Suprapubic skin (tissue), 4 donors: Measurements from ENCODE around the gene RTN4IP1. TPM values are rescaled to one million over a fixed set of nuclear protein-coding genes. Genes with fewer than 3 reads are reported as not detected.
A peak's percentile ranks its signal among the peaks of the same experiment; 100 is the strongest.

ENCODE experiments used
- DNase-seq, 2 donors: peaks; one replicate each; pipeline ENCODE4 v3.0.0-alpha.2; 2019; ENCODE audit warnings: low spot score in 2 of 2
- H3K27ac ChIP-seq: fragments of 200-600 bp; sonication (generic); one replicate; pipeline ENCODE4 v1.5.1; 2019
- H3K27me3 ChIP-seq: fragments of 200-600 bp; sonication (generic); one replicate; pipeline ENCODE4 v1.5.1; 2019
- H3K36me3 ChIP-seq: fragments of 200-600 bp; sonication (generic); one replicate; pipeline ENCODE4 v1.5.1; 2019
- H3K4me1 ChIP-seq: fragments of 200-600 bp; sonication (generic); one replicate; pipeline ENCODE4 v1.5.1; 2019
- H3K4me3 ChIP-seq: fragments of 200-600 bp; sonication (generic); one replicate; pipeline ENCODE4 v1.5.1; 2019; ENCODE audit warnings: mild to moderate bottlenecking
- H3K9me3 ChIP-seq: fragments of 200-600 bp; sonication (generic); one replicate; pipeline ENCODE4 v1.5.1; 2019
- EP300 ChIP-seq: sonication (generic); formaldehyde crosslinking; IDR thresholded peaks from one replicate; pipeline ENCODE4 v1.6.1; 2017; ENCODE audit warnings: antibody characterized with exemption
- POLR2A ChIP-seq, 2 donors: fragments of 450-650 bp; IDR thresholded peaks; one replicate each; pipeline ENCODE4 v1.6.1; 2017; ENCODE audit warnings: antibody characterized with exemption in 2 of 2, mild to moderate bottlenecking in 2 of 2, moderate library complexity in 2 of 2
- POLR2AphosphoS5 ChIP-seq, 3 donors: sonication (generic); formaldehyde crosslinking; IDR thresholded peaks; one replicate each; pipeline ENCODE4 v1.6.1; 2017; ENCODE audit warnings: antibody characterized with exemption in 3 of 3
- WGBS: methylation state at CpG from one replicate; pipeline ENCODE4 v1.1.5; 2018; 5-methylcytosine and 5-hydroxymethylcytosine counted together
- total RNA-seq, 4 donors: library from RNA; depleted of rRNA; stranded (reverse); fragments of >200 nt; gene quantifications; one replicate each; pipeline ENCODE4 v1.1.0, GENCODE V29; 2016
- TF ChIP-seq, protein P1 (sequence below), 2 donors: fragments of 200-600 bp in 1 of 2; fragments of 450-650 bp in 1 of 2; sonication (generic) in 1 of 2; IDR thresholded peaks; one replicate each; pipeline ENCODE4 v1.5.1; 2016 to 2019; ENCODE audit warnings: antibody characterized with exemption in 2 of 2, mild to moderate bottlenecking in 1 of 2, moderate library complexity in 1 of 2

The RTN4IP1 gene
- total RNA-seq, 4 donors from 2014 or later = 1.8 to 5.3 (median 3.3) TPM

DNA sequence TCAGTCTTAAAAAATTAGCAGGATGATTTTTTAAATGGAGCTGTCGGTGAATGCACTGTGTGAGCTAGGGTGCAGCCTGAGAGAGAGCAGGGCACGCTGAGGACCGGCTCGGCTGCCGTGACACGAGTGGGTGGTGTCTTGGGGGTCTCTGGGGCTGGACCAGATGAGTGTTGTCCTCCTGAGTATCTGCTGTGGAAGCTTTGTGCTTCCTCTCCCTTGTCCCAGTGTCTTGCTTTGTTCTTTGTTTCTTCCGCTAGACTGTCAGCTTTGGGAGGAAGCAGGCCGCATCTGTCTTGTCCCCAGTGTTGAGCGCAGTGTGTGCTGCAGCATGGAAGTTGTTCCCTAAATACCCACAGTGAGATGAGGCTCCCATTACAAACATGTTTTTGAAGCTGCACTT lies 89.4 kb downstream of the RTN4IP1 start:
- Histone ChIP-seq H3K27me3 (no peaks in the 10 kb centered on the region), H3K4me3 (no peak overlapping the region), H3K4me1 (peaks cover 3% of the 10 kb centered on the region), H3K36me3 (peaks cover 3% of the 10 kb centered on the region), H3K27ac (peak overlapping the region; percentile 4), H3K9me3 (no peaks in the 10 kb centered on the region)
- no peak for DNase-seq
- 85% methylated on average over 9 of the region's 9 CpGs for WGBS
- TF ChIP-seq POLR2AphosphoS5 (IDR thresholded peaks at IDR 0.05) (no peak), EP300 (no peak), POLR2A (IDR thresholded peaks at IDR 0.05) (no peak)
- TF ChIP-seq, protein P1, sequence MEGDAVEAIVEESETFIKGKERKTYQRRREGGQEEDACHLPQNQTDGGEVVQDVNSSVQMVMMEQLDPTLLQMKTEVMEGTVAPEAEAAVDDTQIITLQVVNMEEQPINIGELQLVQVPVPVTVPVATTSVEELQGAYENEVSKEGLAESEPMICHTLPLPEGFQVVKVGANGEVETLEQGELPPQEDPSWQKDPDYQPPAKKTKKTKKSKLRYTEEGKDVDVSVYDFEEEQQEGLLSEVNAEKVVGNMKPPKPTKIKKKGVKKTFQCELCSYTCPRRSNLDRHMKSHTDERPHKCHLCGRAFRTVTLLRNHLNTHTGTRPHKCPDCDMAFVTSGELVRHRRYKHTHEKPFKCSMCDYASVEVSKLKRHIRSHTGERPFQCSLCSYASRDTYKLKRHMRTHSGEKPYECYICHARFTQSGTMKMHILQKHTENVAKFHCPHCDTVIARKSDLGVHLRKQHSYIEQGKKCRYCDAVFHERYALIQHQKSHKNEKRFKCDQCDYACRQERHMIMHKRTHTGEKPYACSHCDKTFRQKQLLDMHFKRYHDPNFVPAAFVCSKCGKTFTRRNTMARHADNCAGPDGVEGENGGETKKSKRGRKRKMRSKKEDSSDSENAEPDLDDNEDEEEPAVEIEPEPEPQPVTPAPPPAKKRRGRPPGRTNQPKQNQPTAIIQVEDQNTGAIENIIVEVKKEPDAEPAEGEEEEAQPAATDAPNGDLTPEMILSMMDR (IDR thresholded peaks at IDR 0.05) = no peak

DNA sequence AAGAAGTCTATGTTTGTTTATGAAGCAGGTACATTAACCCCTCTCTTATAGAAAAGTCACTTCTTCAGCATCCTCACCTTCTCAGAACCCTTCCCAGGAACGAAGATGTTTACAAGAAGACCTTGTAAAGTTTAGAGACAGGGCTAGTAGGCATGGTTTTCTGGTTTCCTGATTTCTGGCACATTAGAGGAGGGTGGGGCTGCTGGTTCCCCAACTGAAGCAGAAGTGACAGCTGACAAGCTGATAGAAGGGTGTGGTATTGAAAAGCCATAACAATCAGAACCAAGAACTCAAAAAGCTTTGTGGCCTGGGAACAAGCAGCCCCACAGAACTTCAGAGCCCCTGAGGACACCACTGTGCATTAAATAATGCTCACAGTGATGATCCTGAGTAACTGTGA lies 91.2 kb downstream of the RTN4IP1 start:
- H3K9me3 ChIP-seq = no peaks in the 10 kb centered on the region
- H3K27ac ChIP-seq = no peak overlapping the region
- H3K36me3 ChIP-seq = peaks cover 9% of the 10 kb centered on the region
- TF ChIP-seq POLR2AphosphoS5 (IDR thresholded peaks at IDR 0.05) (no peak), EP300 (no peak), POLR2A (IDR thresholded peaks at IDR 0.05) (no peak)
- TF ChIP-seq, protein P1 (IDR thresholded peaks at IDR 0.05) = no peak
- no peak for DNase-seq
- H3K4me1 ChIP-seq = peaks cover 3% of the 10 kb centered on the region
- no peaks in the 10 kb centered on the region for H3K27me3 ChIP-seq
- WGBS = 50% methylated on average over 1 of the region's 1 CpG
- H3K4me3 ChIP-seq = no peak overlapping the region

GRCh38 chr6:106537662-106538061 lies 91.6 kb downstream of the RTN4IP1 start:
- Histone ChIP-seq H3K27ac (no peak overlapping the region), H3K4me1 (peaks cover 3% of the 10 kb centered on the region), H3K4me3 (no peak overlapping the region), H3K36me3 (peaks cover 12% of the 10 kb centered on the region), H3K27me3 (no peaks in the 10 kb centered on the region), H3K9me3 (no peaks in the 10 kb centered on the region)
- TF ChIP-seq, protein P1 (IDR thresholded peaks at IDR 0.05) = no peak
- TF ChIP-seq EP300 = no peak
- no peak for TF ChIP-seq POLR2AphosphoS5 (IDR thresholded peaks at IDR 0.05)
- DNase-seq = no peak
- 70% methylated on average over 8 of the region's 8 CpGs for WGBS

GRCh38 chr6:106536851-106537250 lies 92.4 kb downstream of the RTN4IP1 start:
- H3K4me3 ChIP-seq = no peak overlapping the region
- TF ChIP-seq POLR2AphosphoS5 (IDR thresholded peaks at IDR 0.05) (no peak), POLR2A (IDR thresholded peaks at IDR 0.05) (no peak), EP300 (no peak)
- TF ChIP-seq, protein P1 (IDR thresholded peaks at IDR 0.05) = no peak
- H3K4me1 ChIP-seq = peaks cover 3% of the 10 kb centered on the region
- H3K27me3 ChIP-seq = no peaks in the 10 kb centered on the region
- peaks cover 12% of the 10 kb centered on the region for H3K36me3 ChIP-seq
- H3K9me3 ChIP-seq = no peaks in the 10 kb centered on the region
- DNase-seq = no peak
- WGBS = 81% methylated on average over 2 of the region's 2 CpGs
- no peak overlapping the region for H3K27ac ChIP-seq

GRCh38 chr6:106536357-106536756 lies 92.9 kb downstream of the RTN4IP1 start:
- no peak for DNase-seq
- Histone ChIP-seq H3K36me3 (peaks cover 13% of the 10 kb centered on the region), H3K27me3 (no peaks in the 10 kb centered on the region), H3K9me3 (no peaks in the 10 kb centered on the region), H3K27ac (no peak overlapping the region), H3K4me1 (peaks cover 3% of the 10 kb centered on the region), H3K4me3 (no peak overlapping the region)
- WGBS = 97% methylated on average over 1 of the region's 1 CpG
- no peak for TF ChIP-seq POLR2AphosphoS5 (IDR thresholded peaks at IDR 0.05)
- TF ChIP-seq, protein P1 (IDR thresholded peaks at IDR 0.05) = no peak
- TF ChIP-seq POLR2A (IDR thresholded peaks at IDR 0.05) = no peak
- no peak for TF ChIP-seq EP300
